ENCODE measurements around the gene TPTE.
"Not testable (repeated sequence)": the region's sequence is repeated elsewhere in the genome, so short reads cannot be mapped to it uniquely, and the experiment has no call there.

TPTE gene

GRCh38 chr21:10521091-10521598 lies at the start of gene TPTE:
Gene TPTE, plus strand, starts transcription at chr21:10521583. Its CDS starts 17,141 bp downstream, at chr21:10538724.
- no peaks in the 10 kb centered on the region for H3K4me1 ChIP-seq (ENCODE audit: control insufficient read depth in 1 of 2, insufficient read depth in 1 of 2, low read depth in 1 of 2, low read length in 1 of 2)
- no peak for TF ChIP-seq CTCF (IDR thresholded peaks at IDR 0.05)
- H3K27ac ChIP-seq: no peak within 1 kb of the TSS
- peaks cover 14% of the 10 kb centered on the region for H3K9me3 ChIP-seq
- no peaks in the 10 kb centered on the region for H3K27me3 ChIP-seq
- H3K4me3 ChIP-seq (ENCODE audit: low read depth in 1 of 2, low read length in 1 of 2): no peak within 1 kb of the TSS
- no peaks in the 10 kb centered on the region for H3K36me3 ChIP-seq

- H3K36me3 ChIP-seq; H3K4me3 ChIP-seq (ENCODE audit: low read depth in 1 of 2, low read length in 1 of 2); H3K4me1 ChIP-seq (ENCODE audit: control insufficient read depth in 1 of 2, insufficient read depth in 1 of 2, low read depth in 1 of 2, low read length in 1 of 2); H3K27me3 ChIP-seq; H3K27ac ChIP-seq; H3K9me3 ChIP-seq: not testable (repeated sequence)
These were observed 49.4 kb upstream of the TPTE start for GRCh38 chr21:10471999-10472398.

- H3K4me3 ChIP-seq (ENCODE audit: low read depth in 1 of 2, low read length in 1 of 2); H3K27ac ChIP-seq; H3K4me1 ChIP-seq (ENCODE audit: control insufficient read depth in 1 of 2, insufficient read depth in 1 of 2, low read depth in 1 of 2, low read length in 1 of 2); H3K27me3 ChIP-seq; H3K36me3 ChIP-seq; H3K9me3 ChIP-seq: not testable (repeated sequence)
These were observed 43.6 kb upstream of the TPTE start for GRCh38 chr21:10477794-10478193.

GRCh38 chr21:10479875-10480274 lies 41.5 kb upstream of the TPTE start:
- H3K9me3 ChIP-seq; H3K36me3 ChIP-seq; H3K4me3 ChIP-seq (ENCODE audit: low read depth in 1 of 2, low read length in 1 of 2); H3K27me3 ChIP-seq; H3K4me1 ChIP-seq (ENCODE audit: control insufficient read depth in 1 of 2, insufficient read depth in 1 of 2, low read depth in 1 of 2, low read length in 1 of 2); H3K27ac ChIP-seq: not testable (repeated sequence)

GRCh38 chr21:10484864-10485263 lies 36.5 kb upstream of the TPTE start:
- not testable (repeated sequence) for H3K27ac ChIP-seq; H3K4me1 ChIP-seq (ENCODE audit: control insufficient read depth in 1 of 2, insufficient read depth in 1 of 2, low read depth in 1 of 2, low read length in 1 of 2); H3K27me3 ChIP-seq; H3K36me3 ChIP-seq; H3K4me3 ChIP-seq (ENCODE audit: low read depth in 1 of 2, low read length in 1 of 2); H3K9me3 ChIP-seq

- not testable (repeated sequence) for H3K4me3 ChIP-seq (ENCODE audit: low read depth in 1 of 2, low read length in 1 of 2); H3K4me1 ChIP-seq (ENCODE audit: control insufficient read depth in 1 of 2, insufficient read depth in 1 of 2, low read depth in 1 of 2, low read length in 1 of 2); H3K27me3 ChIP-seq; H3K9me3 ChIP-seq; H3K36me3 ChIP-seq; H3K27ac ChIP-seq
These were observed 30.9 kb upstream of the TPTE start for GRCh38 chr21:10490453-10490852.

- Histone ChIP-seq H3K9me3 (no peaks in the 10 kb centered on the region), H3K4me1 (ENCODE audit: control insufficient read depth in 1 of 2, insufficient read depth in 1 of 2, low read depth in 1 of 2, low read length in 1 of 2) (no peaks in the 10 kb centered on the region), H3K4me3 (ENCODE audit: low read depth in 1 of 2, low read length in 1 of 2) (no peak overlapping the region), H3K36me3 (no peaks in the 10 kb centered on the region), H3K27me3 (no peaks in the 10 kb centered on the region), H3K27ac (no peak overlapping the region)
- no peak for TF ChIP-seq CTCF (IDR thresholded peaks at IDR 0.05)
These were observed 10.3 kb upstream of the TPTE start for GRCh38 chr21:10511116-10511515.

- H3K27ac ChIP-seq; H3K27me3 ChIP-seq; H3K36me3 ChIP-seq; H3K4me3 ChIP-seq (ENCODE audit: low read depth in 1 of 2, low read length in 1 of 2); H3K4me1 ChIP-seq (ENCODE audit: control insufficient read depth in 1 of 2, insufficient read depth in 1 of 2, low read depth in 1 of 2, low read length in 1 of 2): not testable (repeated sequence)
- peaks cover 11% of the 10 kb centered on the region for H3K9me3 ChIP-seq
These were observed 4.5 kb upstream of the TPTE start for GRCh38 chr21:10516889-10517288.

- H3K9me3 ChIP-seq: peaks cover 14% of the 10 kb centered on the region
- not testable (repeated sequence) for H3K4me1 ChIP-seq (ENCODE audit: control insufficient read depth in 1 of 2, insufficient read depth in 1 of 2, low read depth in 1 of 2, low read length in 1 of 2); H3K27ac ChIP-seq; H3K36me3 ChIP-seq; H3K27me3 ChIP-seq; H3K4me3 ChIP-seq (ENCODE audit: low read depth in 1 of 2, low read length in 1 of 2)
These were observed 3.5 kb upstream of the TPTE start for GRCh38 chr21:10517904-10518303.

- peaks cover 12% of the 10 kb centered on the region for H3K9me3 ChIP-seq
- H3K27ac ChIP-seq; H3K4me3 ChIP-seq (ENCODE audit: low read depth in 1 of 2, low read length in 1 of 2); H3K4me1 ChIP-seq (ENCODE audit: control insufficient read depth in 1 of 2, insufficient read depth in 1 of 2, low read depth in 1 of 2, low read length in 1 of 2); H3K36me3 ChIP-seq; H3K27me3 ChIP-seq: not testable (repeated sequence)
These were observed 585 bp downstream of the TPTE start for GRCh38 chr21:10521835-10522500.

All from neutrophil (primary cell).